Measurements from ENCODE around the gene CFL1. TPM values are rescaled to one million over a fixed set of nuclear protein-coding genes. Genes with fewer than 3 reads are reported as not detected.

The CFL1 gene
- total and polyA plus RNA-seq, 10 of the 15 experiments (the other 5 are each of a cell fraction or from before 2014, with no cell fraction given): 164 to 2,994 (median 1,500) TPM

GRCh38 chr11:65895482-65895981, 37.6 kb upstream of the CFL1 start:
- WGBS (ENCODE audit: insufficient coverage, insufficient replicate concordance, low lambda C conversion rate, missing lambda C conversion rate): 91% methylated on average over 5 of the region's 5 CpGs
- peak; percentile 68 for TF ChIP-seq PKNOX1 (IDR thresholded peaks at IDR 0.05)
- TF ChIP-seq TCF7 (IDR thresholded peaks at IDR 0.05; ENCODE audit: borderline replicate concordance): no peak
- TF ChIP-seq EGR1 (IDR thresholded peaks at IDR 0.05; ENCODE audit: borderline replicate concordance in 1 of 2, low read depth in 2 of 2, low read length in 2 of 2): no peak
- in situ Hi-C loops (cut with MboI): no loop called here
- no peak overlapping the region for H3K9ac ChIP-seq (ENCODE audit: control insufficient read depth, insufficient read depth, low read length)
- DNase-seq (ENCODE audit: low read depth, low spot score) (no peak), ATAC-seq (no peak), FAIRE-seq (no peak)
- intact Hi-C loops (cut with micrococcal nuclease; ENCODE audit: unreplicated experiment): loop anchor here (10.0 kb wide), 1 partner anchor 239 kb away; no protein-coding TSS in a partner anchor
- ChIA-PET SMC1A (ENCODE audit: uncharacterized antibody, unreplicated experiment) (interaction anchor here (0.9 to 1.1 kb wide), 3 partner anchors 11 to 63 kb away, joined by 4 read pairs; no protein-coding TSS in a partner anchor), CTCF (interaction anchor here (2.0 to 4.2 kb wide), 2 partner anchors 11 to 93 kb away, joined by 6 to 36 read pairs; no protein-coding TSS in a partner anchor), POLR2A (interaction anchor here (0.6 to 0.9 kb wide), 3 partner anchors 16 to 223 kb away, joined by 3 to 6 read pairs (median 3); no protein-coding TSS in a partner anchor), RAD21 (ENCODE audit: unreplicated experiment) (no interaction called here)
- no peaks in the 10 kb centered on the region for H3K27me3 ChIP-seq (replicated peaks in 1 of 2; ENCODE audit: control insufficient read depth in 2 of 2, insufficient read depth in 2 of 2, low read length in 1 of 2)
- H3K9me3 ChIP-seq (replicated peaks; ENCODE audit: control insufficient read depth, insufficient read depth, low read length): no peaks in the 10 kb centered on the region
- H3K79me2 ChIP-seq (ENCODE audit: control insufficient read depth, insufficient read depth, low read length): peaks cover 46% of the 10 kb centered on the region
- H2AFZ ChIP-seq (ENCODE audit: control insufficient read depth, low read depth, low read length): no peak overlapping the region
- H3K4me2 ChIP-seq (ENCODE audit: control insufficient read depth, insufficient read depth): no peak overlapping the region
- H3K4me1 ChIP-seq (ENCODE audit: control insufficient read depth, insufficient read depth, low read length): peaks cover 20% of the 10 kb centered on the region
- no TSS peak for BruUV-seq (replicated peaks)
- H3K4me3 ChIP-seq: no peak overlapping the region
- H3K36me3 ChIP-seq (ENCODE audit: control insufficient read depth in 2 of 2, insufficient read depth in 2 of 2, low read length in 1 of 2): no peaks in the 10 kb centered on the region
- no peak overlapping the region for H3K27ac ChIP-seq (ENCODE audit: control insufficient read depth, insufficient read depth)
- H4K20me1 ChIP-seq (ENCODE audit: control insufficient read depth, insufficient read depth): no peaks in the 10 kb centered on the region

DNA sequence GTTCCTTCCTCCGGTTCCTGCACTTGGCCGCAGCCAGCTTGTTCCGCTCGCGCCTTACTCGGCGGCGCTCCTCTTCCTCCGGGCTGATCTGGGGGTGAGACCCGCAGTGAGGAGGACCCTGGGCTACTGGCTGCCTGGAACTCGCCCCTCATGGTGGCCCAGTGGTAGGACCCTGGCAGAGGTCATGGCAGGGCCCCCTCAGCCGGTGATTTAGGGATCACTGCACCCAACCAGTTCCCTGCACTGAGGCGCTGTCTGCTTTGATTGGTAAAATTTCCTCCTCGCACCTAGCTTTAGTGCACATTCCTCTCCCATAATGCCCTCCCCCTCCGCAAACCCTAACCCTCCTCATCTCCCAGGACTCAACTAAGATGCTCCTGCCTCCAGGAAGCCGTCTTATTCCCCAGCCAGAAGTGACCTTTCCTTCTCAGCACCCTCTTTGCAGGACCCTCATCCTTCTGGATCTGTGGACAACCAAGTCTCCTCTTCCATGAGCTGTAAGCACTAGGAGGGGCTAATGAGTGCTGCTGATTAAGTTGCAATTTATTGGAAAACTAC, 36.1 kb upstream of the CFL1 start:
- H2AFZ ChIP-seq (ENCODE audit: control insufficient read depth, low read depth, low read length): peak overlapping the region; percentile 79
- no peaks in the 10 kb centered on the region for H4K20me1 ChIP-seq (ENCODE audit: control insufficient read depth, insufficient read depth)
- in situ Hi-C loops (cut with MboI) (no loop called here), intact Hi-C loops (cut with micrococcal nuclease; ENCODE audit: unreplicated experiment) (loop anchor here (5.0 to 10.0 kb wide), 2 partner anchors 33 to 241 kb away; no protein-coding TSS in a partner anchor)
- peak overlapping the region; percentile 99 for H3K4me2 ChIP-seq (ENCODE audit: control insufficient read depth, insufficient read depth)
- BruUV-seq (replicated peaks): no TSS peak
- DNase-seq (ENCODE audit: low read depth, low spot score) (no peak), ATAC-seq (peak; percentile 29), FAIRE-seq (no peak)
- ChIA-PET CTCF (interaction anchor here (0.7 to 2.0 kb wide), 10 partner anchors 8 to 330 kb away, joined by 3 to 14 read pairs (median 4); no protein-coding TSS in a partner anchor), POLR2A (interaction anchor here (0.6 to 7.4 kb wide), 6 partner anchors 8 to 220 kb away, joined by 3 to 155 read pairs (median 3); partner anchors contain the start of genes CFL1, FOSL1 and MUS81), RAD21 (ENCODE audit: unreplicated experiment) (interaction anchor here (0.8 to 8.0 kb wide), 6 partner anchors 9 to 175 kb away, joined by 3 to 76 read pairs (median 4); partner anchors contain the start of genes C11orf68, CFL1 and MUS81), SMC1A (ENCODE audit: uncharacterized antibody, unreplicated experiment) (interaction anchor here (0.6 to 6.6 kb wide), 9 partner anchors 9 to 249 kb away, joined by 3 to 28 read pairs (median 4); partner anchors contain the start of gene C11orf68)
- peaks cover 47% of the 10 kb centered on the region for H3K79me2 ChIP-seq (ENCODE audit: control insufficient read depth, insufficient read depth, low read length)
- no peaks in the 10 kb centered on the region for H3K9me3 ChIP-seq (replicated peaks; ENCODE audit: control insufficient read depth, insufficient read depth, low read length)
- H3K9ac ChIP-seq (ENCODE audit: control insufficient read depth, insufficient read depth, low read length): peak overlapping the region; percentile 85
- no peaks in the 10 kb centered on the region for H3K27me3 ChIP-seq (replicated peaks in 1 of 2; ENCODE audit: control insufficient read depth in 2 of 2, insufficient read depth in 2 of 2, low read length in 1 of 2)
- WGBS (ENCODE audit: insufficient coverage, insufficient replicate concordance, low lambda C conversion rate, missing lambda C conversion rate): 3% methylated on average over 16 of the region's 16 CpGs
- H3K4me3 ChIP-seq: peak overlapping the region; percentile 98
- H3K4me1 ChIP-seq (ENCODE audit: control insufficient read depth, insufficient read depth, low read length): peaks cover 27% of the 10 kb centered on the region
- H3K27ac ChIP-seq (ENCODE audit: control insufficient read depth, insufficient read depth): peak overlapping the region; percentile 86
- H3K36me3 ChIP-seq (ENCODE audit: control insufficient read depth in 2 of 2, insufficient read depth in 2 of 2, low read length in 1 of 2): no peaks in the 10 kb centered on the region
- no peak for TF ChIP-seq TCF12 (IDR thresholded peaks at IDR 0.05; ENCODE audit: low read depth, low read length)
- no peak for TF ChIP-seq ZNF622 (IDR thresholded peaks at IDR 0.05)
- TF ChIP-seq CBX5 (IDR thresholded peaks at IDR 0.05; ENCODE audit: low read depth): no peak
- TF ChIP-seq POLR2A (IDR thresholded peaks at IDR 0.05; ENCODE audit: low read depth, low read length): peak; percentile 83
- no peak for TF ChIP-seq NBN (IDR thresholded peaks at IDR 0.05)
- TF ChIP-seq ESRRA (IDR thresholded peaks at IDR 0.05; ENCODE audit: low read length): no peak
- TF ChIP-seq, protein P1, sequence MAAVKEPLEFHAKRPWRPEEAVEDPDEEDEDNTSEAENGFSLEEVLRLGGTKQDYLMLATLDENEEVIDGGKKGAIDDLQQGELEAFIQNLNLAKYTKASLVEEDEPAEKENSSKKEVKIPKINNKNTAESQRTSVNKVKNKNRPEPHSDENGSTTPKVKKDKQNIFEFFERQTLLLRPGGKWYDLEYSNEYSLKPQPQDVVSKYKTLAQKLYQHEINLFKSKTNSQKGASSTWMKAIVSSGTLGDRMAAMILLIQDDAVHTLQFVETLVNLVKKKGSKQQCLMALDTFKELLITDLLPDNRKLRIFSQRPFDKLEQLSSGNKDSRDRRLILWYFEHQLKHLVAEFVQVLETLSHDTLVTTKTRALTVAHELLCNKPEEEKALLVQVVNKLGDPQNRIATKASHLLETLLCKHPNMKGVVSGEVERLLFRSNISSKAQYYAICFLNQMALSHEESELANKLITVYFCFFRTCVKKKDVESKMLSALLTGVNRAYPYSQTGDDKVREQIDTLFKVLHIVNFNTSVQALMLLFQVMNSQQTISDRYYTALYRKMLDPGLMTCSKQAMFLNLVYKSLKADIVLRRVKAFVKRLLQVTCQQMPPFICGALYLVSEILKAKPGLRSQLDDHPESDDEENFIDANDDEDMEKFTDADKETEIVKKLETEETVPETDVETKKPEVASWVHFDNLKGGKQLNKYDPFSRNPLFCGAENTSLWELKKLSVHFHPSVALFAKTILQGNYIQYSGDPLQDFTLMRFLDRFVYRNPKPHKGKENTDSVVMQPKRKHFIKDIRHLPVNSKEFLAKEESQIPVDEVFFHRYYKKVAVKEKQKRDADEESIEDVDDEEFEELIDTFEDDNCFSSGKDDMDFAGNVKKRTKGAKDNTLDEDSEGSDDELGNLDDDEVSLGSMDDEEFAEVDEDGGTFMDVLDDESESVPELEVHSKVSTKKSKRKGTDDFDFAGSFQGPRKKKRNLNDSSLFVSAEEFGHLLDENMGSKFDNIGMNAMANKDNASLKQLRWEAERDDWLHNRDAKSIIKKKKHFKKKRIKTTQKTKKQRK (IDR thresholded peaks at IDR 0.05; ENCODE audit: low read depth, low read length): no peak
- TF ChIP-seq HDAC6 (IDR thresholded peaks at IDR 0.05; ENCODE audit: unreplicated experiment): no peak

Measured in GM12878 (cell line).